ENCODE data around the gene SELPLG. TPM values are rescaled to one million over a fixed set of nuclear protein-coding genes. Genes with fewer than 3 reads are reported as not detected.
"Not testable (repeated sequence)": the region's sequence is repeated elsewhere in the genome, so short reads cannot be mapped to it uniquely, and the experiment has no call there.

Gene SELPLG
- total RNA-seq, 1 donor from 2014 or later, result 2.0 TPM

DNA sequence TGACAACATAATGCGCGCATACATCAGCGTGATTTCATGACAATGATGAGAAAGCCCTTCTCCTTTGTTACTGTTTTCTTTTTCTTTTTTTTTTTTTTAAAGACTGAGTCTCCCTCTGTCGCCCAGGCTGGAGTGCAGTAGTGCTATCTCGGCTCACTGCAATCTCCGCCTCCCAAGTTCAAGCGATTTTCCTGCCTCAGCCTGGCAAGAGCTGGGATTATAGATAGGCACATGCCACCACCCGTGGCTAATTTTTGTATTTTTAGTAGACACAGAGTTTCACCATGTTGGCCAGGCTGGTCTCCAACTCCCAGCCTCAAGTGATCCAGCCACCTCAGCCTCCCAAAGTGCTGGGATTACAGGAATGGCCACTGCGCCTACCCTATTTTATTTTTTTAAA is 20.9 kb upstream of the SELPLG start:
- DNase-seq, result not testable (repeated sequence)

DNA sequence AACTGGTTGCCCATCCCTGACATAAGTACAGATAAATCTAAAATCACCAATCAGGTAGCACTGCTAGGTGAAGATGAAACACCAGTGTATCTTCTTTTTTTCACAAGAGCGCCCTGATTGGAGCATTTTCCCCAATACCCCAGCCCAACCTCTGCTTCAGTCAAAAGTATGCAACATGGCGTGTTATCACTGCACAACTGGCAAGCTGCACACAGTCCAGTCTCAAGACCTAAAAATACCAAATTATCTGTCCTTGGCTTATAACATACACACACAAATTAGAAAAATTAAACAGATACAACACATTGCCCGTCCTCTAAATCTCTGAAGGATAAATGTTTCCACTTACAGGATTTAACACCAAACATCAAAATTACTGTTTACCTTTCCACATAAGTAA is 20.2 kb upstream of the SELPLG start:
- DNase-seq, result no peak

DNA sequence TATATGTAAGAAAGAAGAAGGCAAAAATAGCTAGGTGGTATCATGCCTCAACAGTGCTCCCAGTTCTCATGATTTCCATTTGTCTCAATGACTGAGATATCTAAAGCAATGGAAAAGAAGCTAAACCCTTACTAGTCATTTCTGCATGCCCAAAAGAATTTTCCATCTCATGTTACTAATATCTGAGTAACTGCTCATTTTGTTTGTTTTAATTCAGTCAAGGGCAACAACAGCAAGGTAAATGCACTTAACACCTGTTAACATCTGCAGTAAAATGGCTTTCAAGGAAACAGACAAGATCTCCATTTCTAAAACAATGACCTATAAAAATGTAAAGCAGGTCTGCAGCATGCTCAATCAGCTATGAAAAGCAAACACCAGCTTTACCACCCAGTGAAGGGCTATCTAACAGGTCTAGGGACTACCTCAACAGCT is 19.4 kb upstream of the SELPLG start:
- DNase-seq, result no peak

DNA sequence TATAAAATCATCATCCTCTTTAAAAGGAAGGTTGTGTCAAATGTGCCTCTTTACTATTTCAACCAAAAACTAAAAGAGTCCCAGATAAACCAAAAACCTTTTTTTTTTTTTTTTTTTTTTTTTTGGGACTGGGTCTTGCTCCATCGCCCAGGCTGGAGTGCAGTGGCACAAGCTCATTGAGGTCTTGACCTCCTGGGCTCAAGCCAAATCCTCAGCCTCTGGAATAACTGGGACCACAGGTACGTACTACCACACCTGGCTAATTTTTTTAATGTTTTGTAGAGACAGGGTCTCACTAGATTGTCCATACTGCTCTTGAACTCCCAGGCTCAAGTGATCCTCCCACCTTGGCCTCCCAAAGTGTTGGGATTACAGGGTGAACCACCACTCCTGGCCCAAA is 16.4 kb upstream of the SELPLG start:
- DNase-seq, result no peak

DNA sequence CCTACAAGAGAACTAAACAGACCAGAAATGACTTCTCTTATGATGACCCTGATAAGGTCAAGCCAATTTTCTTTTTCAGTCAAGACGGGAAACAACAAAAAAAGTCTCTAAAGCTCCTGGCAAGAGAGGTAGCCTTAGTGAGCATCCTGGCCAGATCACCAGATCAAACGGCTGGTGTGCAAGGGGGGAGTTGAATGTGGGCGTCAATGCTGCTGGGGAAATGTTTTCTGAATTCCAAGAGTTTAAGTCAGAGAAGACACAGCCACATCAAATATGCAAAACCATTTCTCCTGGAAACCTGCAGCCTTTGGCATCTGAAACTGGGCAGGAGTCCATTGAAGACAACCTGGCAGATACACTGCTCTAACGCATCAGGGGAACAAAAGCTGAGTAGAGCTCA is 16.0 kb upstream of the SELPLG start:
- no peak for DNase-seq

DNA sequence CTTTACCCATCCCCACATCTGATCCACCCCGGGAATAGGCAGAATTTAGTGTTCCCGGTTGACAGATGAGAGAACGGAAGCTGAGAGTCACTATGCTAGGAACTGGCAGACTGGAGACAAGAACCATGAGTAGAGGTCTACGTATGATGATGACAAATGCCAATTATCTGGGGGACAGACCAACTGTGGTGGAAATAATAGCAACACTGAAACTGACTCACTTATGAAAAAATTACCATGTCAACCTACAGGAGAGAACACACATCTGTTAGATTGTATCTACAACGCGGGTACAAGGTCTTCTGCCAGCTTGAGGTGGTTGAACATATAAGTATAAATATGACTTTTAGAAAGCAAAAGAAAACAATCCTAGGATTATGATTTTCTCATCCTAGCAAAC is 15.4 kb upstream of the SELPLG start:
- DNase-seq, result no peak

DNA sequence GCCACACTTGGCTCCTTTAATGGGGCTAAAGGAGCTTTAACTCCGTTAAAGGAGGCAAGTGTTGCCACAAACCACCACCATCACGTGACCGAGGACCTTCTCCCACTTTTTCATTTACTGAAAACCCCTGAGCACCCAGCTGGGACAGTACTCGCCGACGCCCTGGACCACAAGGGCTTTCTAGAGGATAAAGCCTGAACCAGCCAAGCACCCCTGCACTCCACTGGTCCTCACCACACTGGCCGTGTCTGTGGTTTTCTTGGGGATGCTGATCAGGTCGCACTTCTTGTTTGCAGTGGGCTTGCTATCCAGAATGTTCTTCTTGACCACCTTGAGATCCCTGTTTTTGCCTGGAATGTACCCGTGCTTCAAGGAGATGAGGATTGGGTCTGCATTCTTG is 14.7 kb upstream of the SELPLG start:
- no peak for DNase-seq

DNA sequence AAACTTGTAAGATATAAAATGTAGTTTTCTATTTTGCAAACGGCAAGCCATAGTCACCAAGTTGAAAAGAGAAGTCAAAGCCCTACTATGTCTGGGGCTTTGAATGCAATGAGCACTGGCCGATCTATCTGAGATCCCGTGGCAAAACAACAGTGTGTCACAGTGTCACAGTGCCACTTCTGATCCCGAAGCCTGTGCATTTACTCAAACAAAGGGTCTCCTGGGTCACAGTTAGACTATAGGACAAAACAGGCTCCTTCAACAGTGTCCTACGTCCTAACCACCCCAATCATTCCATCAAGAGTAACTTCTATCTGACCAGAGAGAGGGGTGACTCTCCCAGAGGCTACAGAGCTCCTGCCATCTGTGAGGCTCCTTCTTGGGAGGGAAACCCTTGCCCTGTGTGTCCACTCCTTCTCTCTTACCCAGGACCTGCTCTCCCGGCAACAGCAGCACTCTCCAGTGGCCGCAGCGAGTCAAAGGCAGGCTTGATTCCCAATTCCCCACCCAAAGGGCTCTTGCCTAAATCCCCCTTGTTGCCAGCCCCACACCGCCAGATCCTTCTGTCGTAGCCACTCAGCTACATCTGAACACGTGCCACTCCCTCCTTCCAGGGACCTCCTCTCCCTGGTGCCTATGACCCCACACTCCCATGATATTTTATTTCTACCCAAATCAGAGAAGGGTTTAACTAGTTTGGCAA is 14.0 kb upstream of the SELPLG start:
- DNase-seq, result no peak

DNA sequence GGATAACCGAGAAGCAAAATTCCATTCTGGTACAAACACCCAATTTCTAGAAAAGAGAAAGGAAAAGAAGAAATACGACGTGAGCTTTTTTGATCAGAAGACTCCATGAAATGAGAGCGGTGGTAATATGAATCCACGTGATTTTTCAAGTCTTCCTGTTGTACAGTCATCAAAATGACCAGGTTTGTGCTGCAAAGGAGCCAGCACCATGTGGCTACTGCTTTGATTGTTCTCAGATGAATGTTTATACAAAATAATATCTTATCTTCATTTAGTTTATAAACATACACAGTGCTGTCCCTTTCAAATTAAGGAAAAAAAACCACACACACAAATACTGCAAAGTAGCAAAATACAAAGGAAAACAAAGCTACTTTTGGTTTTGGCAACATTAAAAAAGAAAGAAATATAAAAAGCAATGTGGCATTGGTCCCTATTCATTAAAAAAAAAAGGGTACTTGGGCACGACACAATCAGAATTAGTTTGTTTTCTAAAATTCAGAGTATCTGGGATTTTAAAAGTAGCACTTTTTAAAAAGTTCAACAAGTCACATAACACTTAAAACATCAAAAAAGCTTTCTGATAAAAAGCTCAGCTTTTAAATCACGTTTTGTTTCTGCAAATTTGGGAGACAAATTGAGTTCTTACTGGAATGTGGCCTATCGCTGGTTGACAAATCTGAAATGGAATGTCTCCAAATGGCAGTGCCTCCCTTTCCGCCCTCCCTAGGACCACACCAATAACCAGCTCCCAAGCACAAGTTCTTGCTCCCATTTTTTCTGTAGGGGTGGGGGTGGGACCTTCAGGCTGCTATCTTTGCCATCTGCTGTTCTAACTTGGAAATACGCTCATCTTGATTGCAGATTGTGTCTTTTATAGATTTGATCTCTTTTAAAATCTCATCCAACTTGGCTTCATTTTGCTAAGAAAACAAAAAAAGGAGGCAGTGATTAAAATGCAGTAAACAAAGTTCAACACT is 13.2 kb upstream of the SELPLG start:
- no peak for DNase-seq

DNA sequence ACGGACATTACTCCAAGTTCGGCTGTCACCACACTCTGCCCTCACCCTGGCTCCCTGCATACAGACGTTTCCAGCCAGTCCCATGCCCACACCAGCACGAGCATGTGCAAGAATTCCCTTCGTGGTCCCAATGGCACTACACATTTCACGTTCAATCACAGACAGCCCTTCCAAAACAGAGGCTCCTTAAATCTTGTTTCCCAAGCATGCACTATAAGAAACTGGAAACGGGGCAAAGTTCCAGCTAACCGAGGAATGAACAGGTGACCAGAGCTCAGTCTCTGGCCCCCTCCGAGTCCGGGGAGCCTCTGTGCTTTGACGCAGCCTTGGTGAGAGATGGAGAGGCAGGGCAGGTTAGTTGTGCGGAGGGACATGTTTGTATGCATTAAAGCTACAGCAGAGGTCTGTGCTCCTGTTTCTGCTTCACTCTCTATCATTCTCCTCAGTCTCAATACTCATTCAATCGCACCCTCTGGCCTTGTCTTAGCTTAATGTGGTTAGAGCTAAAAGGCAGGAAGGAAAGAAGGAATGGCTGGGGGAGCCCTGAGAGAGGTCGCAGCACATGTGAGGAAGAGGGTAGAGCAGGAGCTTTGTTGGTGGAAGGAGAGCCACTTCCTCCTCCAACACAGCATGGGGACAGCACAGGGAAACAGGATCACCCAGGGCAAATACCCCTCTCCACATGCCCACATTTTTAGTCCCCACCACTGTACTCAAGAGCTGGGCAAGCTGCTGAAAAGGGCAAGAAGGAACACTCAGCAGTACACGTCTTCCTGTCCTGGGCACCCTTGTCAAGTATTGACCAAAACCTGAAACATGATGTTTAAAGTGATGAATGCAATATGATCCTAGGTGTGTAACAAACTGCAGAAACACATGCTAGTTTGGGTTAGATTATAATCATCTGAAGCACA is 12.2 kb upstream of the SELPLG start:
- DNase-seq, result no peak

DNA sequence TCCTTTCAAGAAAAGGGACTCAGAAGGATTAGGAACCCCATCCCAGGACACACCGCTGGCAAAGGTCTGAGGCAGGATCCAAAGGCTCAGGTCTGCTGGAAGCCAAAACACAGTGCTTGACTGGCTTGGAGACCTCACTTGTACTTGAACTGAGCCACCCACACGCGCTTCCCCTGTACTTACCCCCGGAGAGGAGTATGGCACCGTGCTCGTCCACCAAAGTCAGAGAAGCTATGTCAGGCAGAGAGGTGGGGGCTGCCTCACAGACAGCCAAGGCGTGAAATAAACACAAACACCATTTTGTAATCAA is 11.1 kb upstream of the SELPLG start:
- DNase-seq, result no peak

DNA sequence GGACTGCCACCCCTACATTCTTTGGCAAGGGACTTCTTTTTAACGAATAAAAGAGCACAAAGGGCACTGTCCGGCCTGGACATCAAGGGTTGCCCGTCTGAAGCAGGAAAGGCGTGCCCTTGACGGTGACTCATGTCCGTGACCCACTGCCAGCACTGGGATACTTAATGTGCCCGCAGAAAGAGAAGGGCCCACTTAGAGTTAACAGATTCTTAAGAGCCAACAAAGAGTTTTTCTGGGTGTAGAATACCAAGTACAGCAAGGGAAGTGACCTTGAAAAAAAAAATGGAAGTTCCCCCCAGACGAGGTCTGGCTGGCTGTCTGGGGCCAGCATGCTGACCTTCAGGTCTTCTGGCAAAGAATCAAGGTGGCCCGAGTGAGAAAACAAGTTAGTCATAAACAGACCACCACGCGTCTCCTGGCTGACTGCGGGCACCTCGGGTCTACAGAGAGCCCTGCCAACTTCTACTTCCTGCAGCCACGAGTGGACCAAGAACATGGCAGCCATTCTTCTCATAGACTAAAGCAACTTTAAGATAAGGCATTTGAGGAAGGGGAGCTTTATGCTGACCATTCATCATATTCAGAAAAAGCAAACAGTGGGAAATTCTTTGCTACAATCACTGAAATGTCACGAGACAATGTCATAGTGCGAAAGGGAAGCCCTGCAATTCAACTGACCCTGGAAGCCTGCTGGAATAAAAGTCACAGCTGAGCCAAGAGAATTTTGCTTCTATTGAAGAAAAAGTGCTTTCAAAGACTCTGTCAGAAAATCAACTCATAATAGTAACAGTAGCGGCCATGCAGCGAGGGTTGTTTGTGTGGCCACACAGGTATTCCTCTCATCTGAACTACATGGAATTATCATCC is 10.5 kb upstream of the SELPLG start:
- no peak for DNase-seq

DNA sequence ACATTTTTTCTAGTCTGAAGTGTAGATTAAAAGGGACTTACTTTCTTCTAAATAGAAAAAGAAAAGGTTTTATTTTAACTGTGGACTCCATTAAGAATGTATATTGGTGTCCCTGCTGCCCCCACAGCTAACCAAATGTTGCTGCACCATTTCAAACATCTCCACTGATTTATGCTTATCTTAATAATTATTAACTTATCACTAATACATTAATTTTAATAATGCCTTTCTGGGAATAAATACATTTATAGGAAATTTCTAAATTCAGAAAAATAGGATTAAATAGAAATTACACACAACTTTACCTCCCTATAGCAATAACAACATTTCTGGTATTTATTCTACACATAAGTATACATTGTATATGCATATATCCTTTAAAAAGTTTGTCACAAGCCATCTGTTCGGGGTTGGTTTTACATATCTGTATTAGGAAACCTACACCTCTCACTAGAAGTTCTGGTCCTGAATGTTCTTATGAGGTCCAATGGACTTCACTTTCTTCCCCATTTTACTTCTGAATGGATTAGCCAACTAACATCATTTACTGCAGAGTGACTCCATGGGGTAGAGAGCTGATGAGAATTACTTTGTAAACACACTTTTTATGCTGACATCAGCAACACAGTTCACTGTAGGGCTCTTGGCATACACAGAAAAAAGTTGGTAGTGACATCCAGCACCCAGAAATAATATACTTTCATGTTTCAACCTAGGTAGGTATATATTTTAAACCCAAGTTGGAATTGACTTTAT is 9.4 kb upstream of the SELPLG start:
- DNase-seq, result no peak

DNA sequence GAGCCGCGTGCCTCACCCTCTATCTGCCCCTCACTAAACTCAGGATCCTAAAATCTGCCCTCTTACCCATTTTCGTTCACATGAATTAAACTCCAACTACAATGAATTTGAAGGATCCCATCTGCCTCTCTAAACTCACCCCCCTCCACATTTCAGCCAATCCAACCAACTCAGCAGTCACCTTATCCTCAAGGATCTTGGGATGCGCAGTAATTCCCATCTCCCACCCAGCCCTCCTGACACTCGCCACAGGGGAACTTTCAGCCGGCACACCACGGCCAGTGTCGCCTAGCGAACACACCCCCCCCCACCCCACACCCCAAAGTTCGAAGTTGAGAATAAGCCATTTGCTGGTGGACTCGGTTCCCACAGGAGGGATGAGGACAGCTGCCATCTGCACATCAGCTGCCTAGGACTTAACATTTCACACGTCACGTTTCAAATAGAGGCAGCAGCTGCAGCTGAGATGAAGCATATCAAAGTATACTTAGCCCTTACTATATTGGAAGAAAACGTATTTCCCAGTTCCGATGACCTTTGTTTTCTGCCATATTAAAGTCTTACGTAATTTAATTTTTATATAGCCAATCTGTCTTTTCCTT is 8.7 kb upstream of the SELPLG start:
- DNase-seq, result no peak

DNA sequence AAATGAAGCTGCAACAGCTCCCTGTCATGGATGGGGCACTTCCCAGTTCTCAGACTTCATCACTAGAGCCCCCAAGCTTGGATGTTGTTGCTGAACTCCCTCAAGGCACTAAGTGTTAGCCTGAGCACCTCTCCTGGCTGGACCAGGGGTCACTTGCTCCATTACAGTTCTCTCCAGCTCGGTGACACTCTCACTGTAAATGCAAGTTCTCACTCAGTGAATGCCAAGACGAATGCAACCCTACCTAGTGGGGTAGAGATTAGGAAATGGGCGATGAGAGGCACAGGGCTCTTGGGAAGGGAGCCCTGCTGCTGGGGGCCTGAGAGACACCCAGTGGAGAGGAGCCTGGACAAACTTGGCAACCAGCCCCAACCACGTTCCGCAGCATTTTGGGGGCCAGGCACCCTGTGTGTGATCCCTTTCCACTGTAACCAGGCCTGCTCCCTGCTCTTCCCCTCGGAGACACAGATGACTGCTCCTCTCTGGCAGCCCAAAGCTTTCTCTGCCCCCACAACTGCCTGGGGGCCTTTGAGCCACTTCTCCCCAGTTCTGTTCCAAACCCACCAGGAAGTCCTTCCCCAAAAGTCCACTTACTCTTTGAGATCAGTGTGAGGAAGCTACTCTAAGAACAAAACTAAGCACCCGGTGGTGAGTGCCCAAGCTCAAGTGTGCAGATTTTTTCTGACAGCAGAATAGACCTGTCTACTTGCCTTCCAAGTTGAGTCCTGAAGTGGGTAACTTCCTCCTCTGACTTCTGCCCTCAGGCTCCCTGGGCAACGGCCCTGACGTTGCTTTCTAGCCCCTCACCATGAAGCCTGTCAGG is 8.0 kb upstream of the SELPLG start:
- no peak for DNase-seq

DNA sequence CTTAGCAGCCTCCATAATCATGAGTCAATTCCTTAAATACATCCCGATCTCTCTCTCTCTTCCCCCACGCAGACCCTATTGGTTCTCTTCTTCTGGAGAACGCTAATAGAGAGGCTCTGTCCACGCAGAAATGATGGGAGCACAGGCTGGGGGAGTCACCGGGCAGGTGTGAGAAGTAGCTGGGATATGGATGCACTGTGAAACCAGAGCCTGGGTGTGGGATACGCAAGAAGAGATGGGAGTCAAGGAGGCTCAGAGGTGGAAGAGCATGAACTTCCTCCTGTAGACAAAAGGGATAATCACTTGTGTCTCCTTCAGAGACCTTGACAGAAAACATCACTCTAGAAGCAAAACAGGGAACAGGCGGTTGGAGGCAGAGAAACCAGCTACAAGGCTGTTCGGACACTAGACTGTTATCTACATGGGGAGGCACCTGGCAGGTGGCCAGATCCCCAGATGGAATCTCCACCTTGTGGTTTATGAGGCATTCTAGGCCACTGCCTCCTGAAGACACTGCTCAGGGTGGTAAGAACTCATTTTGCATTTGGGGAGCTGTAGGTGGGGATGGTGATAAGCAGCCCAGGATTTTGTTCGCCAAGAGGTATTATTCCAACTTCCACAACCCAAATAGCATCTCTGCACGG is 7.2 kb upstream of the SELPLG start:
- no peak for DNase-seq

DNA sequence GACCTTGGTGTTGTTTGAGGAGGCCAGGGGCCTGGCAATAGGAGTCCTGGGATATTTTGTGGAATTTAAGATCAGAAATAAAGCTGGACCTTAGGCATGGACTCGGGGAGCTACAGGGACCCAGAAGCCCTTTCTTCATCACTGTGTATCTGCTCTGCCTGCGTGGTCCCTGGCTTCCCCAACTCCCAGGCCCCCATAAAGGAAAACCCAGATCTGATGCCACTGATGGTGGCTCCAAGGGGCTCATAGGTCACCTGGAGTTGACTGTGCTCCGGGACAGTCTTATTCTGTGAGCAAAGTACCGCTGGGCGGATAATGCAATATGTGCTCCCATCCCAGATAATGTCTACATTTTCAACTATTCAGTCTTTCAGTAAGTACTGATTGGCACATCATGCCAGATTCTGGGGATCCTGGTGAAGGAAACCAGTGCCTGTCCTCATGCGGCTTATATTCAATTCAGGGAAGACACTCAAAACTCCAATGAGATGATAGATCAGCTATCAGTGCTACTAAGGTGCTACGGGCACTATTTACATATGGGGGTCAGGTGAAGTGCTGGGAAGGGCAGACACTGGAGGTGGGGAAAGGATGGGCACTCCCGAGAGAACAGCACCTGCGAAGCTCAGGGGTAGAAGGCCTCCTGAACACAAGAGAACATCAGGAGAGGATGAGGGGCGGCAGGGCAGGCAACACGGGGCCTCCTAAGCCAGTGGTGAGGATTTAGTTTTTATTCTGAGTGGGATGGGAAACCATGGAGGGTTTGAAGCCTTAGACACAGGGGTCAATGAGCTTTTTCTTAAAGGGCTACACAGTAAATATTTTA is 5.5 kb upstream of the SELPLG start:
- no peak for DNase-seq

All from occipital lobe (tissue), 2 donors.